ENCODE results near the gene KCND3.

- TF ChIP-seq CTCF (conservative IDR thresholded peaks at IDR 0.05) (no peak), EZH2 (IDR thresholded peaks at IDR 0.05; ENCODE audit: low read depth) (no peak)
Observed at GRCh38 chr1:111923766-111924165, 65.7 kb downstream of the KCND3 start.

Measured in PC-9 (cell line).